Keratinocyte (primary cell): ENCODE measurements around the gene ZNF148. TPM values are rescaled to one million over a fixed set of nuclear protein-coding genes. Genes with fewer than 3 reads are reported as not detected.

ENCODE experiments used
- DNase-seq: peaks from one replicate; pipeline ENCODE4 v3.0.0-alpha.2; 2011; ENCODE audit warnings: low read depth, missing footprints, low spot score
- FAIRE-seq: peaks from 2 replicates; lab custom pipeline; 2011; peaks lifted over from hg19 to GRCh38; lab: Jason Lieb, UNC
- H2AFZ ChIP-seq: 2 replicates; pipeline ENCODE4 v1.6.0; 2012; ENCODE audit warnings: low read length, control low read depth, inconsistent platforms; ENCODE audit not compliant: control insufficient read depth
- H3K27ac ChIP-seq: 2 replicates; pipeline ENCODE4 v1.5.1; 2011; ENCODE audit warnings: low read length; ENCODE audit not compliant: control insufficient read depth, insufficient read depth
- H3K27me3 ChIP-seq: 3 replicates; pipeline ENCODE4 v1.6.0; 2011; ENCODE audit warnings: low read length; ENCODE audit not compliant: control insufficient read depth, insufficient read depth; ENCODE audit errors: extremely low read depth
- H3K36me3 ChIP-seq, 2 experiments: 2 replicates in 1 of 2; 3 replicates in 1 of 2; pipeline ENCODE4 v1.5.1; 2011; ENCODE audit warnings: low read length in 2 of 2, mild to moderate bottlenecking in 1 of 2; ENCODE audit not compliant: control insufficient read depth in 2 of 2, insufficient read depth in 2 of 2; ENCODE audit errors: extremely low read depth in 1 of 2
- H3K4me1 ChIP-seq: 3 replicates; pipeline ENCODE4 v1.5.1; 2011; ENCODE audit warnings: low read length; ENCODE audit not compliant: control insufficient read depth, insufficient read depth; ENCODE audit errors: extremely low read depth
- H3K4me2 ChIP-seq: 3 replicates; pipeline ENCODE4 v1.6.0; 2011; ENCODE audit warnings: low read depth, low read length; ENCODE audit not compliant: control insufficient read depth, insufficient read depth; ENCODE audit errors: extremely low read depth
- H3K4me3 ChIP-seq, 3 experiments: fragments of 200-600 bp in 1 of 3; sonication (generic) in 1 of 3; 2 replicates in 2 of 3; 3 replicates in 1 of 3; pipeline ENCODE4 v1.5.1; 2011 to 2016; ENCODE audit warnings: low read length in 3 of 3, mild to moderate bottlenecking in 3 of 3, control low read depth in 2 of 3, inconsistent platforms in 1 of 3, low read depth in 1 of 3, mixed read lengths in 1 of 3, mixed run types in 1 of 3, moderate library complexity in 1 of 3; ENCODE audit not compliant: control insufficient read depth in 2 of 3, insufficient read depth in 2 of 3; ENCODE audit errors: extremely low read depth in 1 of 3
- H3K79me2 ChIP-seq: 2 replicates; pipeline ENCODE4 v1.6.0; 2012; ENCODE audit warnings: low read length; ENCODE audit not compliant: control insufficient read depth, insufficient read depth
- H3K9ac ChIP-seq: 3 replicates; pipeline ENCODE4 v1.6.0; 2011; ENCODE audit warnings: low read length; ENCODE audit not compliant: control insufficient read depth, insufficient read depth; ENCODE audit errors: extremely low read depth
- H3K9me1 ChIP-seq: 3 replicates; pipeline ENCODE4 v1.6.0; 2011; ENCODE audit warnings: low read length; ENCODE audit not compliant: control insufficient read depth, insufficient read depth; ENCODE audit errors: extremely low read depth
- H3K9me3 ChIP-seq: 2 replicates; pipeline ENCODE4 v1.5.1; 2012; ENCODE audit warnings: low read depth, low read length; ENCODE audit not compliant: control insufficient read depth
- H4K20me1 ChIP-seq: 3 replicates; pipeline ENCODE4 v1.6.0; 2011; ENCODE audit warnings: low read length; ENCODE audit not compliant: control insufficient read depth, insufficient read depth; ENCODE audit errors: extremely low read depth
- EZH2 ChIP-seq: IDR thresholded peaks from one replicate; pipeline ENCODE4 v1.6.1; 2012; ENCODE audit warnings: inconsistent platforms, mild to moderate bottlenecking, low read length, moderate library complexity
- dilution Hi-C: fragments of 300-500 bp; cut with MboI; formaldehyde crosslinking; loops from one replicate; pipeline ENCODE4 v1.7.0; 2020; ENCODE audit warnings: low sequenced_read_pairs; ENCODE audit not compliant: extremely low pct_ligation_motif_present
- polyA plus RNA-seq, 5 experiments: library from polyadenylated mRNA; depleted of rRNA in 3 of 5; stranded (reverse) in 3 of 5; stranded (forward) in 1 of 5; unstranded in 1 of 5; fragments of >200 nt; gene quantifications; 1 replicate in 1 of 5; 2 replicates in 3 of 5; 3 replicates in 1 of 5; pipeline versions ENCODE4 v1.2.1 to v1.2.3, GENCODE V29; 2011 to 2012; ENCODE audit warnings: missing spikeins in 2 of 5, low read depth in 1 of 5, low replicate concordance in 1 of 5
- TF ChIP-seq, protein P1 (sequence below), 3 experiments: IDR thresholded peaks in 1 of 3; conservative IDR thresholded peaks in 1 of 3; optimal IDR thresholded peaks in 1 of 3; 2 replicates in 2 of 3; 3 replicates in 1 of 3; pipeline versions ENCODE3 to v1.5.1; 2011; ENCODE audit warnings: low read length in 3 of 3, mild to moderate bottlenecking in 3 of 3, moderate library complexity in 2 of 3, control low read depth in 1 of 3, inconsistent platforms in 1 of 3; ENCODE audit not compliant: insufficient read depth in 2 of 3; ENCODE audit errors: extremely low read depth in 1 of 3

ZNF148 gene
- polyA plus RNA-seq, 1 donor (not counting 4 experiments of a cell fraction or from before 2014, with no cell fraction given), result 21.4 TPM

DNA sequence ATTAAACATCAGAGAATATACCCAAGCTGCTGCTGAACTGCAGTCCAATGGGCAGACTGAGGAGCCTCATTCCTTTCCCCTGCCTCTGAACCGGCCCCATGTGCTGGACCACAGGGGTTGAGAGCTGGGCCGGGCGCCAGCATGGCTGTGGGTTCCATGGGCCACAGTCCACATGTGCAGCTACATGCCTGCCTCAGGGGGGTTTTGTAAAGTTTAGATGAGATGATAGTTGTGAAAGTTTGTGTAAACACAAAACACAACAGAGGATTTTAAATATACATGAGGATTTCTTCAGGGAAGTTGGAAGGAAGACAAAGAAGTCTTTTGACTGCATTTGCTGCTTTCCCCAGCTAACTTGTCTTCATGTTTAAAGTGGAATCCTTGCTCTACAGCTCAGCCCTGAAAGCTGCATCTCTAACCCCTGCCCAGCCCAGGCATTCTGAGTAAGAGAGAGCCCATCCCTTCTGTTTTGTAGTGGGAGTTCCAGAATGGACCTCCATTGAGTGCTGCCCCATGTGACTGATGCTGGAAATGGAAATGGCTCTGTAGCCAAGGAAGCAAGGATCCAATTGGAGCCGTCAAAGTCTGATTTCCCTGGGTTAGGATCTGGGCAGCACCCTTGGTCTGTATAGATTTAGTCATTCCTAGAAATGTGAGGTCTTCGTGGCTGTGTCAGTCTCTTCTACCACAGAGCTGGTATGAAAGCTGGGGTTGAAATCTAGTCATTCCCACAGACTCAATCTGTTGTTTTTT is 180.1 kb downstream of the ZNF148 start:
- no peaks in the 10 kb centered on the region for H3K9me1 ChIP-seq
- dilution Hi-C loops, result no loop called here
- TF ChIP-seq, protein P1, sequence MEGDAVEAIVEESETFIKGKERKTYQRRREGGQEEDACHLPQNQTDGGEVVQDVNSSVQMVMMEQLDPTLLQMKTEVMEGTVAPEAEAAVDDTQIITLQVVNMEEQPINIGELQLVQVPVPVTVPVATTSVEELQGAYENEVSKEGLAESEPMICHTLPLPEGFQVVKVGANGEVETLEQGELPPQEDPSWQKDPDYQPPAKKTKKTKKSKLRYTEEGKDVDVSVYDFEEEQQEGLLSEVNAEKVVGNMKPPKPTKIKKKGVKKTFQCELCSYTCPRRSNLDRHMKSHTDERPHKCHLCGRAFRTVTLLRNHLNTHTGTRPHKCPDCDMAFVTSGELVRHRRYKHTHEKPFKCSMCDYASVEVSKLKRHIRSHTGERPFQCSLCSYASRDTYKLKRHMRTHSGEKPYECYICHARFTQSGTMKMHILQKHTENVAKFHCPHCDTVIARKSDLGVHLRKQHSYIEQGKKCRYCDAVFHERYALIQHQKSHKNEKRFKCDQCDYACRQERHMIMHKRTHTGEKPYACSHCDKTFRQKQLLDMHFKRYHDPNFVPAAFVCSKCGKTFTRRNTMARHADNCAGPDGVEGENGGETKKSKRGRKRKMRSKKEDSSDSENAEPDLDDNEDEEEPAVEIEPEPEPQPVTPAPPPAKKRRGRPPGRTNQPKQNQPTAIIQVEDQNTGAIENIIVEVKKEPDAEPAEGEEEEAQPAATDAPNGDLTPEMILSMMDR (optimal IDR thresholded peaks at IDR 0.05 in 1 of 3, IDR thresholded peaks at IDR 0.05 in 1 of 3, conservative IDR thresholded peaks at IDR 0.05 in 1 of 3; ENCODE audit: extremely low read depth in 1 of 3, insufficient read depth in 2 of 3, low read length in 3 of 3), result peak in 1 of 3 experiments; percentile 8
- no peak for TF ChIP-seq EZH2

DNA sequence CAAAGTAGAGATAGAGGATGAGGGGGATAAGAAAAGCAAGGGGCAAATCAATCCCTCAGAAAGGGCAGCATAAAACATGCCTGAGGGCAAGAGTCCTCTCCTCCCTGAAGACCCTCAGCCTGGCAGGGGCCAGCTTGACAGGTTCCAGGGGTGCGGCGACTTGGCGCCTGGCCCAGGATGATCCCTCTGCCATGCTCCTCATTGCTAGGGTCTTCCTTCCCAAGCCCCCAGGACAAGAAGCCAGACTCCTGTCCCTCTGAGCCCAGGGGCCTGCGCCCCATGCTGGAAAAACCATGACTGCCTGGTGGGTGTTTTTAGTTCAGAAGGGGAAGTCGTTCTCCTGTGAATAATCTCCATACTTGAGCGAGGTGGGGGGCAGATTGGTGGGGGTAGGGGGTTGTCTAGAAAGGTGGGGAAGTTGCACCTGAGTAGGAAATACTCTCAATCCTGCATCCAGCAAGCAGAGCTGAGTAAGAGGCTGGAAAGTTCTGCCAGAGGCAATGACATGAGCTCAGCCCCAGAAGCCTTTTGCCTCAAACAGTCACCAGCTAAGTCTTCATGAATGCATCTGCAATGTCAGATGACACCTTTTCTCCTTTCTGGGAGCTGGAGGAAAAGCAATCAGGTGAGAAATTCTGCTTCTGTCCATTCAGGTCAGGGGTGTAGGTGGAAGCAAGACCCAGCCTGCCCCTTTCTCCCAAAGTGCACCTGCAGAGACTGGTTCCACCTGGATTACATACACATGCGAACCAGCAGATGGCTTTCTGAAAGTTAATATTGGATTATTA is 180.9 kb downstream of the ZNF148 start:
- peak overlapping the region; percentile 1 for H3K4me2 ChIP-seq
- no peak for TF ChIP-seq EZH2
- TF ChIP-seq, protein P1 (optimal IDR thresholded peaks at IDR 0.05 in 1 of 3, IDR thresholded peaks at IDR 0.05 in 1 of 3, conservative IDR thresholded peaks at IDR 0.05 in 1 of 3; ENCODE audit: extremely low read depth in 1 of 3, insufficient read depth in 2 of 3, low read length in 3 of 3), result peak in 1 of 3 experiments; percentile 2
- H3K27me3 ChIP-seq, result no peaks in the 10 kb centered on the region
- DNase-seq (peak; percentile 42), FAIRE-seq (peak; percentile 89)
- H3K79me2 ChIP-seq, result no peaks in the 10 kb centered on the region
- H3K4me3 ChIP-seq, result no peak overlapping the region
- dilution Hi-C loops, result no loop called here
- no peaks in the 10 kb centered on the region for H3K9me3 ChIP-seq
- H3K36me3 ChIP-seq, result peaks cover 11% of the 10 kb centered on the region in 2 experiments
- peaks cover 15% of the 10 kb centered on the region for H3K4me1 ChIP-seq
- H3K9me1 ChIP-seq, result no peaks in the 10 kb centered on the region
- H4K20me1 ChIP-seq, result no peaks in the 10 kb centered on the region
- H3K27ac ChIP-seq, result no peak overlapping the region
- no peak overlapping the region for H2AFZ ChIP-seq
- H3K9ac ChIP-seq, result no peak overlapping the region

More for the DNA sequence above, 180.1 kb downstream of the ZNF148 start:
- H3K4me1 ChIP-seq, result peaks cover 15% of the 10 kb centered on the region
- H3K36me3 ChIP-seq, result peaks cover 5 to 6% of the 10 kb centered on the region in 2 experiments
- H3K4me3 ChIP-seq, result no peak overlapping the region
- no peaks in the 10 kb centered on the region for H3K79me2 ChIP-seq
- no peaks in the 10 kb centered on the region for H4K20me1 ChIP-seq
- H3K27ac ChIP-seq, result no peak overlapping the region
- FAIRE-seq, result no peak
- H2AFZ ChIP-seq, result no peak overlapping the region
- no peaks in the 10 kb centered on the region for H3K9me3 ChIP-seq
- no peaks in the 10 kb centered on the region for H3K27me3 ChIP-seq
- H3K9ac ChIP-seq, result no peak overlapping the region
- peak overlapping the region; percentile 1 for H3K4me2 ChIP-seq
- DNase-seq, result no peak
